Trophoblast cell (in vitro differentiated cells and primary cell): ENCODE results near the gene CHI3L1.

Experiments
- DNase-seq, 2 donors: peaks; one replicate each; pipeline ENCODE4 v3.0.0-alpha.2; 2016
- H2AFZ ChIP-seq: 2 replicates; pipeline ENCODE4 v1.6.1; 2013; ENCODE audit warnings: low read length, moderate library complexity, mild to moderate bottlenecking; ENCODE audit not compliant: insufficient read depth, poor library complexity
- H2AK5ac ChIP-seq: 2 replicates; pipeline ENCODE4 v1.6.1; 2013; ENCODE audit warnings: mild to moderate bottlenecking, low read length
- H2BK120ac ChIP-seq: 2 replicates; pipeline ENCODE4 v1.6.1; 2013; ENCODE audit warnings: low read length, mild to moderate bottlenecking, moderate library complexity; ENCODE audit not compliant: insufficient read depth, poor library complexity
- H2BK12ac ChIP-seq: 2 replicates; pipeline ENCODE4 v1.6.1; 2013; ENCODE audit warnings: mild to moderate bottlenecking, low read length, moderate library complexity
- H2BK5ac ChIP-seq: 2 replicates; pipeline ENCODE4 v1.6.1; 2013; ENCODE audit warnings: low read length, low read depth, moderate library complexity, mild to moderate bottlenecking; ENCODE audit not compliant: poor library complexity
- H3K14ac ChIP-seq: 2 replicates; pipeline ENCODE4 v1.6.1; 2013; ENCODE audit warnings: mild to moderate bottlenecking, low read length
- H3K18ac ChIP-seq: 2 replicates; pipeline ENCODE4 v1.6.1; 2013; ENCODE audit warnings: mild to moderate bottlenecking, low read length
- H3K23ac ChIP-seq: 2 replicates; pipeline ENCODE4 v1.6.1; 2013; ENCODE audit warnings: low read length
- H3K27ac ChIP-seq: 2 replicates; pipeline ENCODE4 v1.5.1; 2013; ENCODE audit warnings: low read depth, mild to moderate bottlenecking, inconsistent platforms, low read length, moderate library complexity
- H3K27me3 ChIP-seq: 2 replicates; pipeline ENCODE4 v1.6.1; 2013; ENCODE audit warnings: inconsistent platforms, mild to moderate bottlenecking, low read length, moderate library complexity; ENCODE audit not compliant: insufficient read depth
- H3K36me3 ChIP-seq, 2 experiments: 1 replicate in 1 of 2; 2 replicates in 1 of 2; pipeline ENCODE4 v1.6.1; 2013; ENCODE audit warnings: low read length in 2 of 2, mild to moderate bottlenecking in 2 of 2, moderate library complexity in 1 of 2; ENCODE audit not compliant: insufficient read depth in 2 of 2, control insufficient read depth in 1 of 2
- H3K4ac ChIP-seq: 2 replicates; pipeline ENCODE4 v1.6.1; 2013; ENCODE audit warnings: low read depth, mild to moderate bottlenecking, low read length, moderate library complexity
- H3K4me1 ChIP-seq, 2 experiments: 1 replicate in 1 of 2; 2 replicates in 1 of 2; pipeline ENCODE4 v1.6.1; 2013; ENCODE audit warnings: low read length in 2 of 2, mild to moderate bottlenecking in 2 of 2, moderate library complexity in 1 of 2; ENCODE audit not compliant: insufficient read depth in 2 of 2, control insufficient read depth in 1 of 2
- H3K4me2 ChIP-seq: 2 replicates; pipeline ENCODE4 v1.6.1; 2013; ENCODE audit warnings: inconsistent platforms, mild to moderate bottlenecking, low read length, moderate library complexity
- H3K4me3 ChIP-seq: 2 replicates; pipeline ENCODE4 v1.5.1; 2013; ENCODE audit warnings: mild to moderate bottlenecking, low read depth, low read length, inconsistent platforms
- H3K79me1 ChIP-seq: one replicate; pipeline ENCODE4 v1.6.1; 2013; ENCODE audit warnings: low read length
- H3K79me2 ChIP-seq: 2 replicates; pipeline ENCODE4 v1.6.1; 2013; ENCODE audit warnings: low read length, mild to moderate bottlenecking; ENCODE audit not compliant: control insufficient read depth, insufficient read depth, poor library complexity
- H3K9ac ChIP-seq: 2 replicates; pipeline ENCODE4 v1.6.1; 2013; ENCODE audit warnings: mild to moderate bottlenecking, low read length
- H3K9me3 ChIP-seq: 2 replicates; pipeline ENCODE4 v1.6.1; 2013; ENCODE audit warnings: low read depth, mild to moderate bottlenecking, control low read depth, inconsistent platforms, low read length; ENCODE audit not compliant: insufficient read depth
- H4K12ac ChIP-seq: 2 replicates; pipeline ENCODE4 v1.6.1; 2013; ENCODE audit warnings: low read depth, mild to moderate bottlenecking, low read length, moderate library complexity
- H4K8ac ChIP-seq: 2 replicates; pipeline ENCODE4 v1.6.1; 2013; ENCODE audit warnings: low read depth, mild to moderate bottlenecking, low read length, moderate library complexity
- H4K91ac ChIP-seq: one replicate; pipeline ENCODE4 v1.6.1; 2013; ENCODE audit warnings: low read depth, mild to moderate bottlenecking, low read length, moderate library complexity
- WGBS: extraction: QIAGEN DNeasy Blood & Tissue Kit; methylation state at CpG from one replicate; pipeline ENCODE4 v1.1.7; 2013; ENCODE audit warnings: missing lambda C conversion rate; ENCODE audit not compliant: insufficient read length, insufficient coverage; ENCODE audit errors: extremely low coverage; 5-methylcytosine and 5-hydroxymethylcytosine counted together

CHI3L1 gene

GRCh38 chr1:203204756-203205155 lies 18.3 kb upstream of the CHI3L1 start:
- Histone ChIP-seq H4K12ac (no peak overlapping the region), H2AK5ac (no peak overlapping the region), H3K9ac (no peak overlapping the region), H3K79me1 (no peaks in the 10 kb centered on the region), H3K18ac (no peak overlapping the region), H3K9me3 (peaks cover 3% of the 10 kb centered on the region), H3K23ac (no peak overlapping the region), H3K79me2 (no peaks in the 10 kb centered on the region), H3K4ac (no peak overlapping the region), H2AFZ (no peak overlapping the region), H4K8ac (no peak overlapping the region), H2BK12ac (no peak overlapping the region), H2BK120ac (no peak overlapping the region), H2BK5ac (no peak overlapping the region), H3K4me1 (peaks cover 0 to 5% of the 10 kb centered on the region in 2 experiments), H3K14ac (no peak overlapping the region), H4K91ac (no peak overlapping the region), H3K27me3 (no peaks in the 10 kb centered on the region), H3K36me3 (no peaks in the 10 kb centered on the region), H3K4me3 (no peak overlapping the region), H3K4me2 (no peak overlapping the region), H3K27ac (no peak overlapping the region)
- WGBS: no CpG with 5 or more reads among the region's 2 CpGs
- no peak for DNase-seq

DNA sequence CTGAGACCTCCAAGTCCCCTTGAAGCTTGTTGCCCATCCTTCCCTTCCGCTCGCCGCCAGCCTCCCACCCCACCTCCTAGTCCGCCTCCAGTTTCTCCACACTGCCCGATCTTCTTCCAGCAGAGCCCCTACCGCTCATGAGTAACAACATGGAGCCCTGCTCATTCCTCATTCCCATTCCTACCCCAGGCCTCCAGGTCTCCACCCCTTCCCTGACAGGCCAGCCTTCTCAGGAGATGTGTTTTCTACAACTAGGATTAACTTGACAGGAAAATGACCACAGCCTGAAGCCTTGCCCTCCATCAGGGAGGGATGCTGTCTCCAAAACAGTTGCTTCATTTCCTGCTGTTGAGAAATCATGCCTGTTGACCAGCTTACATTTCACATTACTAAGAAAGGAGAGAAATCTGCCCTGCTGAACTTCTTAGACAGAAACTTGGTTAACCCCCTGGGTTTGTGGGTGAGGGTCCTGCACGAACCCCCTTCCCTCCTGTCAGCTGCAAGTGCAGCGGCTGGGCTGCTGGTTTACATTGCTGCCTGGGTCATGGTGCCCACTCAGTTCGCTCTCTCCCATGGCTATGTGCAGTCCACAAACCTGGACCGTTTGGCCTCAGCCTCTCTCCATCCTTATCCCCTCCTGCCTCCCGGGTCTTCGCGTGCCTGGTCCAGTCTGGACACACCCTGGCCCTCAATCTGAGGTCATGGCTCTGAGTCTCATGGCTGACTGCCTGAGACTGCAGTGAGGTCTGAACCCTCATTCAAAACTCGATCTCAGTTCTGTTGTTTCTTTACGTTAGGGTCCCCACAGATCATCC lies 16.1 kb upstream of the CHI3L1 start:
- no peak overlapping the region for H4K8ac ChIP-seq
- no peaks in the 10 kb centered on the region for H3K79me1 ChIP-seq
- H3K27ac ChIP-seq: no peak overlapping the region
- no peak overlapping the region for H3K14ac ChIP-seq
- no peak overlapping the region for H3K18ac ChIP-seq
- H2AFZ ChIP-seq: no peak overlapping the region
- no peak overlapping the region for H3K23ac ChIP-seq
- H3K4me1 ChIP-seq: peaks cover 3 to 10% of the 10 kb centered on the region in 2 experiments
- H4K12ac ChIP-seq: no peak overlapping the region
- H3K4me3 ChIP-seq: no peak overlapping the region
- H3K9ac ChIP-seq: no peak overlapping the region
- no peak overlapping the region for H4K91ac ChIP-seq
- no peak overlapping the region for H2BK12ac ChIP-seq
- H3K27me3 ChIP-seq: no peaks in the 10 kb centered on the region
- no peak for DNase-seq
- peaks cover 3% of the 10 kb centered on the region for H3K9me3 ChIP-seq
- H3K4ac ChIP-seq: no peak overlapping the region
- no peaks in the 10 kb centered on the region for H3K36me3 ChIP-seq
- H2AK5ac ChIP-seq: no peak overlapping the region
- H3K4me2 ChIP-seq: no peak overlapping the region
- no peak overlapping the region for H2BK120ac ChIP-seq
- H2BK5ac ChIP-seq: no peak overlapping the region
- no CpG with 5 or more reads among the region's 15 CpGs for WGBS
- H3K79me2 ChIP-seq: no peaks in the 10 kb centered on the region

DNA sequence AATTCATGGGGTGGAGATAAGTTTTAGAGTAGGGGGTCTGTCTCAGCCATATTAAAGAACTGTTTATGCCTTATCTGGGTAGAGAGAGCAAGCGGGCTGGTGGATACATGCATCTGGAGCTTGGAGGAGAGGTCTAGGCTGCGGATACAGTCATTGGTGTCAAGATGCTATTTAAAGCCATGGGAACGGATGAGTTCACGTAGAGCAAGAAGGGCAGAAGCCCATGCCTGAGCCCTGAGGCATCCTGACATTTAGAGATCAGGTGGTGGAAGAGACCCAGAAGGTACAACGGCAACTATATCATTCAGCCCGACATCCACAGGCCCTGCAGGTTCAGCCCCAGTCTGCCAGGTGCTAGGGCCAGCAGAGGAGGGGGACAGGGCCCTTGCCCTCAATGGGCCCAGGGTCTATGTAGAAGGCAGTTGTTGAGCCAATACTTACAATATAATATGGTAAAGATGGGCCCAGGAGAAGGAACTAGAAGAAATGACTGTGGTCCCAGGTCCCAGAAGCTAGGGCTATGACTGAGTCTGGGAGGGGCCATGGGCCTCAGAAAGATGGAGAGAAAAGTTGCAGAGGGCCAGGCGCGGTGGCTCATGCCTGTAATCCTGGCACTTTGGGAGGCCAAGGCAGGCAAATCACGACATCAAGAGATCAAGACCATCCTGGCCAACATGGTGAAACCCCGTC lies 15.2 kb upstream of the CHI3L1 start:
- no CpG with 5 or more reads among the region's 10 CpGs for WGBS
- Histone ChIP-seq H2BK120ac (no peak overlapping the region), H4K8ac (no peak overlapping the region), H3K79me2 (no peaks in the 10 kb centered on the region), H3K27ac (no peak overlapping the region), H3K9ac (no peak overlapping the region), H3K9me3 (peaks cover 3% of the 10 kb centered on the region), H3K36me3 (no peaks in the 10 kb centered on the region), H3K23ac (no peak overlapping the region), H2AFZ (no peak overlapping the region), H2BK5ac (no peak overlapping the region), H3K4me3 (no peak overlapping the region), H3K4me1 (peaks cover 4 to 12% of the 10 kb centered on the region in 2 experiments), H3K79me1 (no peaks in the 10 kb centered on the region), H2BK12ac (no peak overlapping the region), H3K14ac (no peak overlapping the region), H2AK5ac (no peak overlapping the region), H3K4me2 (no peak overlapping the region), H4K12ac (no peak overlapping the region), H3K18ac (no peak overlapping the region), H3K4ac (no peak overlapping the region), H3K27me3 (no peaks in the 10 kb centered on the region), H4K91ac (no peak overlapping the region)
- no peak for DNase-seq

DNA sequence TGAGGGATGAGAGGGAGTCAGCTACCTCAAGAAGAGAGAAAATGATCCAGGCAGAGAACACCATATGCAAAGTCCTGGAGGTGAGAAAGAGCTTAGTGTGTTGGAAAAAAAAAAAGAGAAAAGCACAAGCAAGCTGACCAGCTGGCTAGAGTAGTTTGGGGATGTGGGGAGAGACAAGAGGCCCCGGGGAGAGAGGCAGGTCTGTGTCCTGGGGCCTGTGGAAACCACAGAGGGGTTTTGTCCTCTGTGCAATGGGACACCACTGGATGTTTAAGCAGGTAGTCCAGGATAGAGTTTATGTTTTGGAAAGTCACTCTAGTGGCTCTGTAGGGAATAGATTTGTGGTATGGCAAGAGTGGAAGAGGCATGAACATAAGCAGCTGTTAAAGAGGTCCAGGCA lies 14.4 kb upstream of the CHI3L1 start:
- no peak overlapping the region for H3K23ac ChIP-seq
- H3K4me1 ChIP-seq: peaks cover 4 to 9% of the 10 kb centered on the region in 2 experiments
- H2BK12ac ChIP-seq: no peak overlapping the region
- no peak overlapping the region for H4K91ac ChIP-seq
- no peak overlapping the region for H2AK5ac ChIP-seq
- WGBS: no CpG with 5 or more reads among the region's 1 CpG
- no peak overlapping the region for H3K9ac ChIP-seq
- H3K27ac ChIP-seq: no peak overlapping the region
- H3K18ac ChIP-seq: no peak overlapping the region
- no peak overlapping the region for H4K8ac ChIP-seq
- H3K36me3 ChIP-seq: no peaks in the 10 kb centered on the region
- no peaks in the 10 kb centered on the region for H3K27me3 ChIP-seq
- no peak overlapping the region for H2BK120ac ChIP-seq
- H4K12ac ChIP-seq: no peak overlapping the region
- no peak overlapping the region for H3K4me3 ChIP-seq
- H2AFZ ChIP-seq: no peak overlapping the region
- H3K4me2 ChIP-seq: no peak overlapping the region
- no peaks in the 10 kb centered on the region for H3K79me2 ChIP-seq
- H3K79me1 ChIP-seq: no peaks in the 10 kb centered on the region
- H2BK5ac ChIP-seq: no peak overlapping the region
- no peak overlapping the region for H3K14ac ChIP-seq
- H3K9me3 ChIP-seq: peaks cover 3% of the 10 kb centered on the region
- DNase-seq: no peak
- no peak overlapping the region for H3K4ac ChIP-seq
